ENCODE measurements around the gene GPR45. TPM values are rescaled to one million over a fixed set of nuclear protein-coding genes. Genes with fewer than 3 reads are reported as not detected.

GPR45 gene
- total and polyA plus RNA-seq, 5 experiments from 2014 or later = 0.16 TPM; not detected in 4

GRCh38 chr2:105258835-105259350 lies 17.4 kb downstream of the GPR45 start:
- DNase-seq (no peak), ATAC-seq (no peak)
- H3K27me3 Mint-ChIP-seq = peaks cover 0 to 5% (median 3%) of the 10 kb centered on the region in 5 donors

GRCh38 chr2:105261061-105261460 lies 19.5 kb downstream of the GPR45 start:
- peak overlapping the region in 4 of 10 donors; percentile 21 to 80 (median 34) for H3K27ac Mint-ChIP-seq
- H3K4me1 Mint-ChIP-seq = no peaks in the 10 kb centered on the region
- peaks cover 4 to 24% (median 8%) of the 10 kb centered on the region in 3 donors for H3K36me3 Mint-ChIP-seq
- no peak overlapping the region for H3K4me3 Mint-ChIP-seq
- no peaks in the 10 kb centered on the region for H3K9me3 Mint-ChIP-seq
- POLR2A ChIA-PET = no interaction called here
- ATAC-seq (no peak), DNase-seq (no peak)
- peaks cover 0 to 5% (median 0%) of the 10 kb centered on the region in 5 donors for H3K27me3 Mint-ChIP-seq

More at GRCh38 chr2:105258835-105259350, 17.4 kb downstream of the GPR45 start:
- POLR2A ChIA-PET = interaction anchor here (0.6 kb wide), 1 partner anchor 139 kb away, joined by 3 read pairs; no protein-coding TSS in a partner anchor
- peaks cover 0 to 4% (median 3%) of the 10 kb centered on the region in 3 donors for H3K36me3 Mint-ChIP-seq
- no peaks in the 10 kb centered on the region for H3K4me1 Mint-ChIP-seq
- no peaks in the 10 kb centered on the region for H3K9me3 Mint-ChIP-seq
- no peak overlapping the region for H3K4me3 Mint-ChIP-seq
- H3K27ac Mint-ChIP-seq = no peak overlapping the region

GRCh38 chr2:105262651-105263091 lies 21.1 kb downstream of the GPR45 start:
- Mint-ChIP-seq H3K4me3 (no peak overlapping the region), H3K9me3 (no peaks in the 10 kb centered on the region), H3K4me1 (no peaks in the 10 kb centered on the region), H3K27me3 (no peaks in the 10 kb centered on the region), H3K36me3 (peaks cover 8 to 40% (median 23%) of the 10 kb centered on the region in 3 donors), H3K27ac (no peak overlapping the region)
- POLR2A ChIA-PET = no interaction called here
- ATAC-seq (no peak), DNase-seq (no peak)

- Mint-ChIP-seq H3K9me3 (no peaks in the 10 kb centered on the region), H3K36me3 (peaks cover 16 to 96% (median 35%) of the 10 kb centered on the region in 3 donors), H3K4me3 (no peak overlapping the region), H3K27me3 (no peaks in the 10 kb centered on the region), H3K27ac (no peak overlapping the region), H3K4me1 (no peaks in the 10 kb centered on the region)
- POLR2A ChIA-PET = interaction anchor here (0.7 kb wide), 1 partner anchor 9 kb away, joined by 3 read pairs; no protein-coding TSS in a partner anchor
- no peak for DNase-seq
- ATAC-seq = no peak
Measured at GRCh38 chr2:105269426-105269825, 27.9 kb downstream of the GPR45 start.

- ATAC-seq = no peak
- no peak overlapping the region for H3K4me3 Mint-ChIP-seq
- H3K27me3 Mint-ChIP-seq = no peaks in the 10 kb centered on the region
- H3K36me3 Mint-ChIP-seq = peaks cover 9 to 95% (median 29%) of the 10 kb centered on the region in 3 donors
- no peak for DNase-seq
- POLR2A ChIA-PET = no interaction called here
- no peak overlapping the region for H3K27ac Mint-ChIP-seq
- H3K4me1 Mint-ChIP-seq = no peaks in the 10 kb centered on the region
- no peaks in the 10 kb centered on the region for H3K9me3 Mint-ChIP-seq
Measured at GRCh38 chr2:105271393-105272045, 30.0 kb downstream of the GPR45 start.

GRCh38 chr2:105272176-105272575 lies 30.6 kb downstream of the GPR45 start:
- Mint-ChIP-seq H3K4me3 (no peak overlapping the region), H3K4me1 (no peaks in the 10 kb centered on the region), H3K27ac (no peak overlapping the region), H3K27me3 (no peaks in the 10 kb centered on the region), H3K36me3 (peaks cover 9 to 95% (median 25%) of the 10 kb centered on the region in 3 donors), H3K9me3 (no peaks in the 10 kb centered on the region)
- DNase-seq (no peak), ATAC-seq (no peak)
- POLR2A ChIA-PET = no interaction called here

- H3K36me3 Mint-ChIP-seq = peaks cover 0 to 92% (median 24%) of the 10 kb centered on the region in 3 donors
- no peaks in the 10 kb centered on the region for H3K27me3 Mint-ChIP-seq
- no peak overlapping the region for H3K27ac Mint-ChIP-seq
- H3K4me1 Mint-ChIP-seq = no peaks in the 10 kb centered on the region
- POLR2A ChIA-PET = no interaction called here
- no peaks in the 10 kb centered on the region for H3K9me3 Mint-ChIP-seq
- no peak overlapping the region for H3K4me3 Mint-ChIP-seq
- no peak for DNase-seq
- ATAC-seq = no peak
Measured at GRCh38 chr2:105274046-105274445, 32.5 kb downstream of the GPR45 start.

- Mint-ChIP-seq H3K4me1 (no peaks in the 10 kb centered on the region), H3K4me3 (no peak overlapping the region), H3K9me3 (no peaks in the 10 kb centered on the region), H3K27ac (no peak overlapping the region), H3K36me3 (peaks cover 0 to 93% (median 23%) of the 10 kb centered on the region in 3 donors), H3K27me3 (no peaks in the 10 kb centered on the region)
- POLR2A ChIA-PET = interaction anchor here (1.8 kb wide), 1 partner anchor 9 kb away, joined by 3 read pairs; no protein-coding TSS in a partner anchor
- no peak for DNase-seq
- ATAC-seq = no peak
Measured at GRCh38 chr2:105278654-105279053, 37.1 kb downstream of the GPR45 start.

- Mint-ChIP-seq H3K27me3 (no peaks in the 10 kb centered on the region), H3K4me3 (no peak overlapping the region)
- no peak for ATAC-seq
Measured at GRCh38 chr2:105279126-105279525, 37.6 kb downstream of the GPR45 start.

GRCh38 chr2:105280281-105280680 lies 38.7 kb downstream of the GPR45 start:
- DNase-seq = no peak
- no peak for ATAC-seq
- no peaks in the 10 kb centered on the region for H3K27me3 Mint-ChIP-seq
- H3K4me3 Mint-ChIP-seq = no peak overlapping the region
- POLR2A ChIA-PET = no interaction called here
- peaks cover 0 to 94% (median 23%) of the 10 kb centered on the region in 3 donors for H3K36me3 Mint-ChIP-seq
- no peaks in the 10 kb centered on the region for H3K4me1 Mint-ChIP-seq
- H3K27ac Mint-ChIP-seq = no peak overlapping the region
- no peaks in the 10 kb centered on the region for H3K9me3 Mint-ChIP-seq

More at GRCh38 chr2:105279126-105279525, 37.6 kb downstream of the GPR45 start:
- POLR2A ChIA-PET = interaction anchor here (1.8 kb wide), 1 partner anchor 9 kb away, joined by 3 read pairs; no protein-coding TSS in a partner anchor
- Mint-ChIP-seq H3K36me3 (peaks cover 0 to 94% (median 23%) of the 10 kb centered on the region in 3 donors), H3K9me3 (no peaks in the 10 kb centered on the region), H3K4me1 (no peaks in the 10 kb centered on the region), H3K27ac (peak overlapping the region in 1 of 10 donors; percentile 46)
- no peak for DNase-seq

- H3K4me1 Mint-ChIP-seq = peaks cover 0 to 3% (median under 1%) of the 10 kb centered on the region in 4 donors
- ATAC-seq (no peak), DNase-seq (no peak)
- H3K4me3 Mint-ChIP-seq = no peak overlapping the region
- peak overlapping the region in 1 of 10 donors; percentile 37 for H3K27ac Mint-ChIP-seq
- H3K36me3 Mint-ChIP-seq = peaks cover 0 to 90% (median 13%) of the 10 kb centered on the region in 3 donors
- POLR2A ChIA-PET = no interaction called here
- H3K9me3 Mint-ChIP-seq = no peaks in the 10 kb centered on the region
- H3K27me3 Mint-ChIP-seq = no peaks in the 10 kb centered on the region
Measured at GRCh38 chr2:105283532-105283931, 42.0 kb downstream of the GPR45 start.

GRCh38 chr2:105287692-105288091 lies 46.1 kb downstream of the GPR45 start:
- POLR2A ChIA-PET = interaction anchor here (0.6 kb wide), 1 partner anchor 278 kb away, joined by 5 read pairs; no protein-coding TSS in a partner anchor
- peak in 4 of 10 donors; percentile 4 to 23 (median 8) for DNase-seq

GRCh38 chr2:105288133-105288532 lies 46.6 kb downstream of the GPR45 start:
- no peaks in the 10 kb centered on the region for H3K9me3 Mint-ChIP-seq
- DNase-seq (no peak), ATAC-seq (no peak)
- H3K4me1 Mint-ChIP-seq = peaks cover 0 to 3% (median 2%) of the 10 kb centered on the region in 4 donors
- H3K27me3 Mint-ChIP-seq = no peaks in the 10 kb centered on the region
- H3K27ac Mint-ChIP-seq = no peak overlapping the region
- POLR2A ChIA-PET = interaction anchor here (0.6 kb wide), 1 partner anchor 278 kb away, joined by 5 read pairs; no protein-coding TSS in a partner anchor
- peaks cover 0 to 88% (median 8%) of the 10 kb centered on the region in 3 donors for H3K36me3 Mint-ChIP-seq
- H3K4me3 Mint-ChIP-seq = no peak overlapping the region

More at GRCh38 chr2:105287692-105288091, 46.1 kb downstream of the GPR45 start:
- H3K4me3 Mint-ChIP-seq = no peak overlapping the region
- peak overlapping the region in 3 of 10 donors; percentile 15 to 17 (median 17) for H3K27ac Mint-ChIP-seq
- ATAC-seq = no peak
- H3K27me3 Mint-ChIP-seq = no peaks in the 10 kb centered on the region
- peaks cover 0 to 3% (median 2%) of the 10 kb centered on the region in 4 donors for H3K4me1 Mint-ChIP-seq
- H3K36me3 Mint-ChIP-seq = peaks cover 0 to 88% (median 8%) of the 10 kb centered on the region in 3 donors
- no peaks in the 10 kb centered on the region for H3K9me3 Mint-ChIP-seq
